CD8-positive, alpha-beta memory T cell (primary cell): ENCODE measurements around the gene DOCK4. TPM values are rescaled to one million over a fixed set of nuclear protein-coding genes. Genes with fewer than 3 reads are reported as not detected.

Experiments
- CTCF ChIA-PET: fragments of 350-600 bp; sonication (Branson Sonifier 250); formaldehyde crosslinking; loops from one replicate; lab custom pipeline; 2021; ENCODE audit warnings: antibody characterized with exemption; lab: Charles Lee
- POLR2A ChIA-PET: fragments of 350-600 bp; sonication (Branson Sonifier 250); formaldehyde crosslinking; loops from one replicate; lab custom pipeline; 2021; ENCODE audit warnings: antibody characterized with exemption; lab: Charles Lee
- DNase-seq, 5 donors: peaks; one replicate each; pipeline versions ENCODE4 v3.0.0 to v3.0.0-alpha.2; 2020 to 2022; ENCODE audit warnings: mixed read lengths in 1 of 5
- H3K27ac ChIP-seq: one replicate; pipeline ENCODE4 v1.7.0; 2013; ENCODE audit warnings: low read depth, mild to moderate bottlenecking, low read length, moderate library complexity
- H3K27me3 ChIP-seq: 2 replicates; pipeline ENCODE4 v1.7.0; 2013; ENCODE audit warnings: low read length, mild to moderate bottlenecking; ENCODE audit not compliant: insufficient read depth, poor library complexity, severe bottlenecking
- H3K36me3 ChIP-seq: 2 replicates; pipeline ENCODE4 v1.7.0; 2013; ENCODE audit warnings: mild to moderate bottlenecking, low read length, moderate library complexity; ENCODE audit not compliant: insufficient read depth
- H3K4me1 ChIP-seq: 2 replicates; pipeline ENCODE4 v1.7.0; 2013; ENCODE audit warnings: mild to moderate bottlenecking, low read length, moderate library complexity; ENCODE audit not compliant: insufficient read depth
- H3K4me3 ChIP-seq: 2 replicates; pipeline ENCODE4 v1.7.0; 2013; ENCODE audit warnings: mild to moderate bottlenecking, low read length
- H3K9me3 ChIP-seq: 2 replicates; pipeline ENCODE4 v1.7.0; 2013; ENCODE audit warnings: mild to moderate bottlenecking, low read length
- H3K27ac Mint-ChIP-seq, 8 donors: one replicate each; pipeline ENCODE4 v1.8.0; 2020 to 2021; ENCODE audit warnings: mixed read lengths in 8 of 8, mild to moderate bottlenecking in 6 of 8, inconsistent platforms in 3 of 8, moderate library complexity in 3 of 8
- H3K27me3 Mint-ChIP-seq, 2 donors: one replicate each; pipeline ENCODE4 v1.8.0; 2020 to 2021; ENCODE audit warnings: mixed read lengths in 2 of 2, mild to moderate bottlenecking in 1 of 2, moderate library complexity in 1 of 2
- H3K36me3 Mint-ChIP-seq, 3 donors: one replicate each; pipeline ENCODE4 v1.8.0; 2020 to 2021; ENCODE audit warnings: mixed read lengths in 3 of 3, inconsistent platforms in 1 of 3, mild to moderate bottlenecking in 1 of 3
- H3K4me1 Mint-ChIP-seq, 3 donors: one replicate each; pipeline ENCODE4 v1.8.0; 2020 to 2021; ENCODE audit warnings: mixed read lengths in 3 of 3, inconsistent platforms in 1 of 3, mild to moderate bottlenecking in 1 of 3
- H3K4me3 Mint-ChIP-seq, 7 donors: one replicate each; pipeline ENCODE4 v1.8.0; 2020 to 2021; ENCODE audit warnings: mixed read lengths in 7 of 7, mild to moderate bottlenecking in 6 of 7, moderate library complexity in 4 of 7, inconsistent platforms in 2 of 7
- H3K9me3 Mint-ChIP-seq, 5 donors: one replicate each; pipeline ENCODE4 v1.8.0; 2020 to 2022; ENCODE audit warnings: mixed read lengths in 5 of 5, mild to moderate bottlenecking in 3 of 5, moderate library complexity in 2 of 5, inconsistent platforms in 1 of 5
- polyA plus RNA-seq: library from polyadenylated mRNA; unstranded; fragments of 300-500 nt; fragmentation: Illumina TruSeq; gene quantifications from one replicate; pipeline ENCODE4 v1.2.3, GENCODE V29; 2021
- total RNA-seq, 2 experiments: library from RNA; stranded (reverse); gene quantifications; one replicate each; pipeline ENCODE4 v1.2.3, GENCODE V29; 2021

DOCK4 gene
- total and polyA plus RNA-seq, 3 experiments from 2014 or later: 1.2 TPM; not detected in 1

DNA sequence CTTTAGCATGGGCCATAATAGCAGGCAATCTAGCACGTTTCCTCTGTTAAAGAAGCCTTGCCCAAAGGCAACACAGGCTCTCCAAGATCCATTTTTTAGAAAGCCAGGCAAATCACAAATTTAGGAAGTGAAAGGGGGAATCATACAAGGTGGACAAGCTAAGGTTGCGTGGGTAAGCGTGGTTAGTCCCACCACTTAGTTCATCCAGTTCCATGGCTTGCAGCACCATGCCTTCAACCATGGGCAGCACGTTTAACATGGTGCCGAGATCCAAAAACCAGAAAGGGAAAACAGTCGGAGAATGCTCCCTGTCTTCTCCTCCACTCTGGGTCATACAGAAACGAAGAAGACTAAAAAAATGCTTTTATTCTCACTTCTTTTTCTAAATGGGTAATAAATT, 409.5 kb downstream of the DOCK4 start:
- Mint-ChIP-seq H3K4me3 (no peak overlapping the region), H3K36me3 (peaks cover 1 to 4% (median 1%) of the 10 kb centered on the region in 3 donors), H3K27me3 (no peaks in the 10 kb centered on the region), H3K9me3 (peaks cover 49 to 83% (median 75%) of the 10 kb centered on the region in 5 donors), H3K27ac (no peak overlapping the region), H3K4me1 (no peaks in the 10 kb centered on the region)
- Histone ChIP-seq H3K9me3 (peaks cover 27% of the 10 kb centered on the region), H3K4me1 (no peaks in the 10 kb centered on the region), H3K27me3 (no peaks in the 10 kb centered on the region), H3K4me3 (no peak overlapping the region), H3K27ac (no peak overlapping the region), H3K36me3 (no peaks in the 10 kb centered on the region)
- ChIA-PET POLR2A (no interaction called here), CTCF (no interaction called here)
- DNase-seq: no peak

DNA sequence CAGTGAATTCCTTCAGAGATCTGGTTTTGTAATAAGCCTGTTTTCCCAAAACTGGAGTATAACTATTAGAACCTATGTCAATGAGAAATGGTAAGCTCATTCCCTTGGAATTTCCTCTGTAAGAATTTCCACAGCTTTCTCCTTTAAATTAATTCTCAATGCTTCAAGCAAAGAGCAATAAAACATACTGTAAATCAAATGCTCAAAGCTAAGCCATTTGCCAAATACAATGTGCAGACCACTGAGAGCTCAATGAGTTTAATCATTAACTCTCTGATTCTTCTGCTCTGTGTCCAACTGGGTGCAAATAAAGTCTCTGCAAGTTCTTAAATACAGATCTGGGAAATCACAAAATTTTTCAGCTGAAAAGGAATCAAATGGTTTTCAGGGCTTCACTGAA, 416.3 kb downstream of the DOCK4 start:
- H3K4me1 Mint-ChIP-seq: no peaks in the 10 kb centered on the region

DNA sequence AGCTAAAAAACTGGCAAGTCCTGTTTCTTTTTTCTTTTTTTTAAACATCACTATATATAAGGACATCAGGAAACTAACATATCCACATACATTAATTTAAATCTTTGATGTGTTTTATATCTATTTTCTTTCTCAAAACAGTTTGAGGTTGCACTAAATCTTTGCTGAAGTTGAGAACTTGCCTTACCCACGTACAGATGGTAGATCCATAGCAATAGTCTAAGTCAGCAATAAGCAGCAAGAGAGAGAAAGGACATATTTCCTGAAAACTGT, 417.2 kb downstream of the DOCK4 start:
- Histone ChIP-seq H3K27ac (no peak overlapping the region), H3K36me3 (no peaks in the 10 kb centered on the region), H3K4me3 (no peak overlapping the region), H3K27me3 (no peaks in the 10 kb centered on the region), H3K9me3 (no peaks in the 10 kb centered on the region), H3K4me1 (no peaks in the 10 kb centered on the region)
- no peak overlapping the region for H3K27ac Mint-ChIP-seq
- CTCF ChIA-PET: no interaction called here
- no peak for DNase-seq
- no peaks in the 10 kb centered on the region for H3K36me3 Mint-ChIP-seq
- no peak overlapping the region for H3K4me3 Mint-ChIP-seq
- peaks cover 4 to 20% (median 13%) of the 10 kb centered on the region in 5 donors for H3K9me3 Mint-ChIP-seq
- POLR2A ChIA-PET: no interaction called here
- peaks cover 0 to 7% of the 10 kb centered on the region in 2 donors for H3K27me3 Mint-ChIP-seq
- H3K4me1 Mint-ChIP-seq: no peaks in the 10 kb centered on the region

More for the DNA sequence above, 416.3 kb downstream of the DOCK4 start:
- Histone ChIP-seq H3K4me3 (no peak overlapping the region), H3K27ac (no peak overlapping the region), H3K4me1 (no peaks in the 10 kb centered on the region), H3K27me3 (no peaks in the 10 kb centered on the region), H3K9me3 (peaks cover under 1% of the 10 kb centered on the region), H3K36me3 (no peaks in the 10 kb centered on the region)
- Mint-ChIP-seq H3K9me3 (peaks cover 9 to 29% (median 22%) of the 10 kb centered on the region in 5 donors), H3K27me3 (peaks cover 0 to 3% of the 10 kb centered on the region in 2 donors), H3K27ac (no peak overlapping the region), H3K4me3 (no peak overlapping the region), H3K36me3 (peaks cover 0 to 4% (median 1%) of the 10 kb centered on the region in 3 donors)
- POLR2A ChIA-PET: no interaction called here
- CTCF ChIA-PET: no interaction called here
- DNase-seq: no peak

DNA sequence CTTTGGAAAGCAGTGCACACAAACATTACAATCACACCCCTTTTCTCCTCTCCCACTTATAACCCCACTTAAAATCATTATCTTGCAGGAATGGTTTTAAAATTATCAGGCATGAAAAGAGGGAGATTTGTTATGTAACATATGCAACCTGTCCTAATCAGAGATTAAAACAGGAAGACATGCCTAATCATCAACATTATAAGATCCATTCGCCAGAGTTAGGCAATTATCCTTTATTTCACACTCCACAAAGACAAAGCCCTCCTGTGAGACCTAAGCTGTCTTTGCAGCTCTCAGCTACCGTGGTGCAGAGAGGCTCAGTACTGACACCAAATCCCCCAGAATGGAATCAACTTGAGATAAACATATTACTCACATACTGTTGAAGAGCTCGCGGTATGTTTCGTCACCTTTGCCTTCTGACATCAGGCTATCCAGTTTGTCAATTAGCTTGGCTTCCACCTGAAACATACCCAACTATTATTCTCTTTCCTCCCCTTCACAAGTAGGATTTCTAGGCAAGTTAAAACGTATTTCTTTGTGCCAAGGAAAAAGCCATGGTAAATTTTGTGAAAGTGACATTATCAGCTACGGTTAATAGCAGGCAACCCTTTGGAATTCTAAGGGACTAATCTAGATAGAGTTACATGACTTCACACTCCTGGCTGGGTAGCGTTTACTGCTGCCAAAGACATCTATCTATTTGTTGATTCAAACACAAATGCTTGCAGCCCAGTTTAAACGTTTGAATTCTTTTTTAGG, 417.7 kb downstream of the DOCK4 start:
- DNase-seq: no peak
- Mint-ChIP-seq H3K4me1 (no peaks in the 10 kb centered on the region), H3K27me3 (peaks cover 0 to 7% of the 10 kb centered on the region in 2 donors), H3K9me3 (peaks cover 0 to 15% (median 8%) of the 10 kb centered on the region in 5 donors), H3K4me3 (no peak overlapping the region), H3K27ac (no peak overlapping the region), H3K36me3 (no peaks in the 10 kb centered on the region)
- ChIA-PET CTCF (no interaction called here), POLR2A (no interaction called here)
- Histone ChIP-seq H3K27ac (no peak overlapping the region), H3K4me3 (no peak overlapping the region), H3K9me3 (no peaks in the 10 kb centered on the region), H3K36me3 (no peaks in the 10 kb centered on the region), H3K4me1 (no peaks in the 10 kb centered on the region), H3K27me3 (no peaks in the 10 kb centered on the region)

DNA sequence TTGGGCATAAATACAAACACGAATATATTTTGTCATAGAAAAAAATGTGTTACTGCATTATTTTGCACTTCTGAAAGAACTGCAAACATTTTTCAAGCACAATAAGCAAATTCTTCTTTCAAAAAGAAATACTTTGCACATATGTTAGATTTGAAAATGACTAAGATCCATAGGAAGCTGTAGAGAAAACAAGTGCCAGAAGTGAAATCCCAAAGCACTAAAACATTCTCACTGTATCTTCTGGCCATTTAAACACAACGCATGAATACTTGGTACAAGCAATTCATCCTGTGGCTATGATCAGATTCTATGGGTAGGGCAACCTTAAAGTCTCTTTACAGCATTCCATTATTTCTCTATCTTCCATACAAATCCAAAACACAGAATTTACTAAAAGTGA, 418.5 kb downstream of the DOCK4 start:
- H3K27me3 Mint-ChIP-seq: peaks cover 0 to 7% of the 10 kb centered on the region in 2 donors
- no peaks in the 10 kb centered on the region for H3K36me3 Mint-ChIP-seq
- H3K9me3 Mint-ChIP-seq: peaks cover 0 to 9% (median 2%) of the 10 kb centered on the region in 5 donors
- Histone ChIP-seq H3K4me1 (no peaks in the 10 kb centered on the region), H3K9me3 (no peaks in the 10 kb centered on the region), H3K27me3 (no peaks in the 10 kb centered on the region), H3K27ac (no peak overlapping the region), H3K36me3 (no peaks in the 10 kb centered on the region), H3K4me3 (no peak overlapping the region)
- H3K27ac Mint-ChIP-seq: no peak overlapping the region
- POLR2A ChIA-PET: no interaction called here
- CTCF ChIA-PET: no interaction called here
- DNase-seq: no peak
- no peaks in the 10 kb centered on the region for H3K4me1 Mint-ChIP-seq
- H3K4me3 Mint-ChIP-seq: no peak overlapping the region

DNA sequence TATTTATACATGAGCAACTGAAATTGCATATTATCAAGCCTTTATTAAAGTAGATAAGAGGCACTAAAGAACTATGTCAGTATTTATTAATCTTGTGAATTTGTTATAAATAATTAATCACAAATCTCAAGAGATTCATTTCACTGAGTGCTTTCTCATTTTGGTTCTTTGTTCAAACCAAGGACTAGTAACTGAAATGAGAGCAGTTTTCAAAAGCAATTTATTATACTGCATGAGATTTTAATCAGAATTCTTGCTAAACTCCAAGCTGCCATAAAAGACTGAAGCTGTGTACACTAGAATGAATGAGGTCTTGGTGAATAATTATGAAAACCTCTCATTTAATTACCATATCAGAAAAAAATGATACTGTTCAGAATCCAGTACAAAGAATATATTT, 419.1 kb downstream of the DOCK4 start:
- Mint-ChIP-seq H3K4me1 (no peaks in the 10 kb centered on the region), H3K36me3 (no peaks in the 10 kb centered on the region), H3K9me3 (peaks cover 0 to 4% (median 2%) of the 10 kb centered on the region in 5 donors), H3K27me3 (peaks cover 1 to 7% of the 10 kb centered on the region in 2 donors), H3K4me3 (no peak overlapping the region), H3K27ac (no peak overlapping the region)
- no peaks in the 10 kb centered on the region for H3K36me3 ChIP-seq
- H3K9me3 ChIP-seq: no peaks in the 10 kb centered on the region
- ChIA-PET POLR2A (no interaction called here), CTCF (no interaction called here)
- DNase-seq: no peak
- no peak overlapping the region for H3K27ac ChIP-seq
- H3K4me3 ChIP-seq: no peak overlapping the region
- H3K27me3 ChIP-seq: no peaks in the 10 kb centered on the region
- H3K4me1 ChIP-seq: no peaks in the 10 kb centered on the region

DNA sequence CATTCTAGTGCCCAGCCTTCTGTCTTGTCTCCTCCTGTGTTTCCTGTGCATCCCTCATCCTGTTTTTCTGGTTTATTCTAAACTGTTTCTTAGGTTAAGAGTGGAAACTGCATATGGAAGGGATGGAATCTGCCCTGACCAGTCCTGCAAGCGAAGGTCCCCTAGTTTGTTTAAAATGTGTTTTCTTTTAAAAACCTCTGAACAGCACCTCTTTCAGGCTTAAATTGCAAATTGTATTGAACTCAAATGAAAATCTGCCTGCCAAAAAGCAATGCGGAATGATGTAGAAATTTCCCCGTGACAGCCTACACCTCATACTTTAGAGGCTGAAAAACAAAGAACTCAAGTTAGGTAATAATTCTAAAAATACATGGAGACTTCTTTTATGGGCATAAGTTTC, 421.1 kb downstream of the DOCK4 start:
- ChIA-PET POLR2A (no interaction called here), CTCF (no interaction called here)
- no peak overlapping the region for H3K4me3 ChIP-seq
- no peak overlapping the region for H3K27ac Mint-ChIP-seq
- H3K4me1 Mint-ChIP-seq: no peaks in the 10 kb centered on the region
- no peak overlapping the region for H3K4me3 Mint-ChIP-seq
- H3K36me3 Mint-ChIP-seq: no peaks in the 10 kb centered on the region
- H3K9me3 Mint-ChIP-seq: no peaks in the 10 kb centered on the region
- no peak overlapping the region for H3K27ac ChIP-seq
- no peaks in the 10 kb centered on the region for H3K27me3 ChIP-seq
- no peaks in the 10 kb centered on the region for H3K36me3 ChIP-seq
- peaks cover 3 to 8% of the 10 kb centered on the region in 2 donors for H3K27me3 Mint-ChIP-seq
- no peaks in the 10 kb centered on the region for H3K4me1 ChIP-seq
- DNase-seq: no peak
- H3K9me3 ChIP-seq: no peaks in the 10 kb centered on the region

DNA sequence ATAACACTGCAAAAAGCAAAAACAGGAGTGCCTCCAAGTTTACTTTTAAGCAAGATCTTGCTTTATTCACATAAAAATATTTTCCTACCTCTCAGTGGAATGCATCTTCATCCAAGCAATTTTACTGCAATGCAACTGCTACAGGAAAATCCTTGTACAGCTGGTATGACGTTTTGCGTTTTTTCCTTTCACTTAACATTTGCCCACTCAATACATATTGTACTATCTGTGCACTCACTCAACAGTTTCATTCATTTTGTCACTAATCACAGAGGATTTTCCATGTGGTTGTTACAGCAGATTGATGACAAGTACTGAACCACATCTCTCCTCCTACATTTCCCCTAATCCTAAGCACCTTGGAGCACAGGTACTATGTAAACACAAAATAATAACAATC, 421.9 kb downstream of the DOCK4 start:
- Histone ChIP-seq H3K36me3 (no peaks in the 10 kb centered on the region), H3K4me1 (no peaks in the 10 kb centered on the region), H3K27me3 (no peaks in the 10 kb centered on the region), H3K27ac (no peak overlapping the region), H3K9me3 (no peaks in the 10 kb centered on the region), H3K4me3 (no peak overlapping the region)
- Mint-ChIP-seq H3K27ac (no peak overlapping the region), H3K27me3 (peaks cover 3 to 10% of the 10 kb centered on the region in 2 donors), H3K4me3 (no peak overlapping the region), H3K9me3 (no peaks in the 10 kb centered on the region), H3K4me1 (no peaks in the 10 kb centered on the region), H3K36me3 (no peaks in the 10 kb centered on the region)
- no peak for DNase-seq
- CTCF ChIA-PET: no interaction called here
- POLR2A ChIA-PET: no interaction called here
